ENCODE data around the gene MRPS35.
A peak's percentile ranks its signal among the peaks of the same experiment; 100 is the strongest.

Gene MRPS35

DNA sequence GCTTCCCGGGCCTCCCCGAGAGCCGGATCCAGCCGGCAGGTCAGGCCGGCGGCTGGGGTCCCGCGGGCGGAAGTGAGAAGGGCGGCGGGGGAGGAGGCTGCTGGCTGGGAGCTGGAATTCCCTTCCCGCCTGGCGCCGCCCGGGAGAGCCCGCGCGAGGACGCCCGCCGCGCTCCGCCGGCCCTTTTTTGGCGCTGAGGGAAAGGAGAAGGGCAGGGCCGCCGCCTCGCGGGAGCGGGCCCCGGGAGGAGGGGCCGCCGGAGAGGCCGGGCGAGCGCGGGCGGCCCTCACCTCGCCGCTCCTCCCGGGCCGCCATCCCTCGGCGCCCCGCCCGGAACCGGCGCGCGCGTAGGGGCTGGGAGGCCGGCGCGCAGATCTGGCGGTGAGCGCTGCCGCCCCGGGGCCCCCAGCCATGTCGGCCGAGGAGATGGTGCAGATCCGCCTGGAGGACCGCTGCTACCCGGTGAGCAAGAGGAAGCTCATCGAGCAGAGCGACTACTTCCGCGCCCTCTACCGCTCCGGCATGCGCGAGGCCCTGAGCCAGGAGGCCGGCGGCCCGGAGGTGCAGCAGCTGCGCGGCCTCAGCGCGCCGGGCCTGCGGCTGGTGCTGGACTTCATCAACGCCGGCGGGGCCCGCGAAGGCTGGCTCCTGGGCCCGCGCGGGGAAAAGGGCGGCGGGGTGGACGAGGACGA, 69.4 kb downstream of the MRPS35 start, which contains the start of the genes KLHL42 and MANSC4 (continued):
- TF ChIP-seq, protein P1, sequence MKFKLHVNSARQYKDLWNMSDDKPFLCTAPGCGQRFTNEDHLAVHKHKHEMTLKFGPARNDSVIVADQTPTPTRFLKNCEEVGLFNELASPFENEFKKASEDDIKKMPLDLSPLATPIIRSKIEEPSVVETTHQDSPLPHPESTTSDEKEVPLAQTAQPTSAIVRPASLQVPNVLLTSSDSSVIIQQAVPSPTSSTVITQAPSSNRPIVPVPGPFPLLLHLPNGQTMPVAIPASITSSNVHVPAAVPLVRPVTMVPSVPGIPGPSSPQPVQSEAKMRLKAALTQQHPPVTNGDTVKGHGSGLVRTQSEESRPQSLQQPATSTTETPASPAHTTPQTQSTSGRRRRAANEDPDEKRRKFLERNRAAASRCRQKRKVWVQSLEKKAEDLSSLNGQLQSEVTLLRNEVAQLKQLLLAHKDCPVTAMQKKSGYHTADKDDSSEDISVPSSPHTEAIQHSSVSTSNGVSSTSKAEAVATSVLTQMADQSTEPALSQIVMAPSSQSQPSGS (tag by site-specific recombination; IDR thresholded peaks at IDR 0.05; ENCODE audit: low read depth): no peak
- no peak for TF ChIP-seq SCRT2 (tag by site-specific recombination; IDR thresholded peaks at IDR 0.05)
- no peak for TF ChIP-seq ZNF843 (tag by site-specific recombination; IDR thresholded peaks at IDR 0.05)
- TF ChIP-seq, protein P2, sequence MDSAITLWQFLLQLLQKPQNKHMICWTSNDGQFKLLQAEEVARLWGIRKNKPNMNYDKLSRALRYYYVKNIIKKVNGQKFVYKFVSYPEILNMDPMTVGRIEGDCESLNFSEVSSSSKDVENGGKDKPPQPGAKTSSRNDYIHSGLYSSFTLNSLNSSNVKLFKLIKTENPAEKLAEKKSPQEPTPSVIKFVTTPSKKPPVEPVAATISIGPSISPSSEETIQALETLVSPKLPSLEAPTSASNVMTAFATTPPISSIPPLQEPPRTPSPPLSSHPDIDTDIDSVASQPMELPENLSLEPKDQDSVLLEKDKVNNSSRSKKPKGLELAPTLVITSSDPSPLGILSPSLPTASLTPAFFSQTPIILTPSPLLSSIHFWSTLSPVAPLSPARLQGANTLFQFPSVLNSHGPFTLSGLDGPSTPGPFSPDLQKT (IDR thresholded peaks at IDR 0.05; ENCODE audit: borderline replicate concordance, low read depth, low read length): no peak
- TF ChIP-seq RBAK (tag by site-specific recombination; IDR thresholded peaks at IDR 0.05): no peak
- 0 out of 2 replicates have a peak, but pooled peaks have one; percentile 21 for TF ChIP-seq ZIC2 (tag by site-specific recombination; IDR thresholded peaks at IDR 0.05)
- no peak for TF ChIP-seq BCL11A (tag by site-specific recombination; IDR thresholded peaks at IDR 0.05; ENCODE audit: low read depth)
- TF ChIP-seq REPIN1 (tag by site-specific recombination; IDR thresholded peaks at IDR 0.05; ENCODE audit: low read depth): no peak
- no peak for TF ChIP-seq ZBTB7A (tag by site-specific recombination; IDR thresholded peaks at IDR 0.05; ENCODE audit: low read depth)
- TF ChIP-seq, protein P3, sequence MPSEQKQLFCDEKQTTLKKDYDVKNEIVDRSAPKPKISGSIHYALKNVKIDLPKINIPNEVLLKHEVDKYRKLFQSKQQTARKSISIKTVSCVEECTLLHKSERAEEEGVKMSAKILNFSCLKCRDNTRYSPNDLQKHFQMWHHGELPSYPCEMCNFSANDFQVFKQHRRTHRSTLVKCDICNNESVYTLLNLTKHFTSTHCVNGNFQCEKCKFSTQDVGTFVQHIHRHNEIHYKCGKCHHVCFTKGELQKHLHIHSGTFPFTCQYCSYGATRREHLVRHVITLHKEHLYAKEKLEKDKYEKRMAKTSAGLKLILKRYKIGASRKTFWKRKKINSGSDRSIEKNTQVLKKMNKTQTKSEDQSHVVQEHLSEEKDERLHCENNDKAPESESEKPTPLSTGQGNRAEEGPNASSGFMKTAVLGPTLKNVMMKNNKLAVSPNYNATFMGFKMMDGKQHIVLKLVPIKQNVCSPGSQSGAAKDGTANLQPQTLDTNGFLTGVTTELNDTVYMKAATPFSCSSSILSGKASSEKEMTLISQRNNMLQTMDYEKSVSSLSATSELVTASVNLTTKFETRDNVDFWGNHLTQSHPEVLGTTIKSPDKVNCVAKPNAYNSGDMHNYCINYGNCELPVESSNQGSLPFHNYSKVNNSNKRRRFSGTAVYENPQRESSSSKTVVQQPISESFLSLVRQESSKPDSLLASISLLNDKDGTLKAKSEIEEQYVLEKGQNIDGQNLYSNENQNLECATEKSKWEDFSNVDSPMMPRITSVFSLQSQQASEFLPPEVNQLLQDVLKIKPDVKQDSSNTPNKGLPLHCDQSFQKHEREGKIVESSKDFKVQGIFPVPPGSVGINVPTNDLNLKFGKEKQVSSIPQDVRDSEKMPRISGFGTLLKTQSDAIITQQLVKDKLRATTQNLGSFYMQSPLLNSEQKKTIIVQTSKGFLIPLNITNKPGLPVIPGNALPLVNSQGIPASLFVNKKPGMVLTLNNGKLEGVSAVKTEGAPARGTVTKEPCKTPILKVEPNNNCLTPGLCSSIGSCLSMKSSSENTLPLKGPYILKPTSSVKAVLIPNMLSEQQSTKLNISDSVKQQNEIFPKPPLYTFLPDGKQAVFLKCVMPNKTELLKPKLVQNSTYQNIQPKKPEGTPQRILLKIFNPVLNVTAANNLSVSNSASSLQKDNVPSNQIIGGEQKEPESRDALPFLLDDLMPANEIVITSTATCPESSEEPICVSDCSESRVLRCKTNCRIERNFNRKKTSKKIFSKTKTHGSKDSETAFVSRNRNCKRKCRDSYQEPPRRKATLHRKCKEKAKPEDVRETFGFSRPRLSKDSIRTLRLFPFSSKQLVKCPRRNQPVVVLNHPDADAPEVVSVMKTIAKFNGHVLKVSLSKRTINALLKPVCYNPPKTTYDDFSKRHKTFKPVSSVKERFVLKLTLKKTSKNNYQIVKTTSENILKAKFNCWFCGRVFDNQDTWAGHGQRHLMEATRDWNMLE (tag by site-specific recombination; conservative IDR thresholded peaks at IDR 0.05; ENCODE audit: low read depth): no peak
- TF ChIP-seq, protein P4, sequence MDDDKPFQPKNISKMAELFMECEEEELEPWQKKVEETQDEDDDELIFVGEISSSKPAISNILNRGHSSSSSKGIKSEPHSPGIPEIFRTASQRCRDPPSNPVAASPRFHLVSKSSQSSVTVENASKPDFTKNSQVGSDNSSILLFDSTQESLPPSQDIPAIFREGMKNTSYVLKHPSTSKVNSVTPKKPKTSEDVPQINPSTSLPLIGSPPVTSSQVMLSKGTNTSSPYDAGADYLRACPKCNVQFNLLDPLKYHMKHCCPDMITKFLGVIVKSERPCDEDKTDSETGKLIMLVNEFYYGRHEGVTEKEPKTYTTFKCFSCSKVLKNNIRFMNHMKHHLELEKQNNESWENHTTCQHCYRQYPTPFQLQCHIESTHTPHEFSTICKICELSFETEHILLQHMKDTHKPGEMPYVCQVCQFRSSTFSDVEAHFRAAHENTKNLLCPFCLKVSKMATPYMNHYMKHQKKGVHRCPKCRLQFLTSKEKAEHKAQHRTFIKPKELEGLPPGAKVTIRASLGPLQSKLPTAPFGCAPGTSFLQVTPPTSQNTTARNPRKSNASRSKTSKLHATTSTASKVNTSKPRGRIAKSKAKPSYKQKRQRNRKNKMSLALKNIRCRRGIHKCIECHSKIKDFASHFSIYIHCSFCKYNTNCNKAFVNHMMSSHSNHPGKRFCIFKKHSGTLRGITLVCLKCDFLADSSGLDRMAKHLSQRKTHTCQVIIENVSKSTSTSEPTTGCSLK (tag by site-specific recombination; IDR thresholded peaks at IDR 0.05): no peak
- TF ChIP-seq OVOL3 (tag by site-specific recombination; IDR thresholded peaks at IDR 0.05): 0 out of 2 replicates have a peak, but pooled peaks have one; percentile 15
- peak; percentile 46; the same call in 1 of the 2 replicates for TF ChIP-seq ZNF561 (tag by site-specific recombination; IDR thresholded peaks at IDR 0.05; ENCODE audit: borderline replicate concordance)
- TF ChIP-seq, protein P5, sequence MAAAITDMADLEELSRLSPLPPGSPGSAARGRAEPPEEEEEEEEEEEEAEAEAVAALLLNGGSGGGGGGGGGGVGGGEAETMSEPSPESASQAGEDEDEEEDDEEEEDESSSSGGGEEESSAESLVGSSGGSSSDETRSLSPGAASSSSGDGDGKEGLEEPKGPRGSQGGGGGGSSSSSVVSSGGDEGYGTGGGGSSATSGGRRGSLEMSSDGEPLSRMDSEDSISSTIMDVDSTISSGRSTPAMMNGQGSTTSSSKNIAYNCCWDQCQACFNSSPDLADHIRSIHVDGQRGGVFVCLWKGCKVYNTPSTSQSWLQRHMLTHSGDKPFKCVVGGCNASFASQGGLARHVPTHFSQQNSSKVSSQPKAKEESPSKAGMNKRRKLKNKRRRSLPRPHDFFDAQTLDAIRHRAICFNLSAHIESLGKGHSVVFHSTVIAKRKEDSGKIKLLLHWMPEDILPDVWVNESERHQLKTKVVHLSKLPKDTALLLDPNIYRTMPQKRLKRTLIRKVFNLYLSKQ (tag by site-specific recombination; IDR thresholded peaks at IDR 0.05; ENCODE audit: borderline replicate concordance): no peak
- TF ChIP-seq, protein P6, sequence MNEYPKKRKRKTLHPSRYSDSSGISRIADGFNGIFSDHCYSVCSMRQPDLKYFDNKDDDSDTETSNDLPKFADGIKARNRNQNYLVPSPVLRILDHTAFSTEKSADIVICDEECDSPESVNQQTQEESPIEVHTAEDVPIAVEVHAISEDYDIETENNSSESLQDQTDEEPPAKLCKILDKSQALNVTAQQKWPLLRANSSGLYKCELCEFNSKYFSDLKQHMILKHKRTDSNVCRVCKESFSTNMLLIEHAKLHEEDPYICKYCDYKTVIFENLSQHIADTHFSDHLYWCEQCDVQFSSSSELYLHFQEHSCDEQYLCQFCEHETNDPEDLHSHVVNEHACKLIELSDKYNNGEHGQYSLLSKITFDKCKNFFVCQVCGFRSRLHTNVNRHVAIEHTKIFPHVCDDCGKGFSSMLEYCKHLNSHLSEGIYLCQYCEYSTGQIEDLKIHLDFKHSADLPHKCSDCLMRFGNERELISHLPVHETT (tag by site-specific recombination; IDR thresholded peaks at IDR 0.05): no peak
- no peak for TF ChIP-seq ZNF221 (tag by site-specific recombination; IDR thresholded peaks at IDR 0.05; ENCODE audit: borderline replicate concordance)
- TF ChIP-seq EGR2 (tag by site-specific recombination; IDR thresholded peaks at IDR 0.05; ENCODE audit: low read depth): no peak
- no peak for TF ChIP-seq ZNF146 (tag by site-specific recombination; IDR thresholded peaks at IDR 0.05)
- peak; percentile 43 for TF ChIP-seq SP2 (tag by site-specific recombination; IDR thresholded peaks at IDR 0.05)
- TF ChIP-seq, protein P7, sequence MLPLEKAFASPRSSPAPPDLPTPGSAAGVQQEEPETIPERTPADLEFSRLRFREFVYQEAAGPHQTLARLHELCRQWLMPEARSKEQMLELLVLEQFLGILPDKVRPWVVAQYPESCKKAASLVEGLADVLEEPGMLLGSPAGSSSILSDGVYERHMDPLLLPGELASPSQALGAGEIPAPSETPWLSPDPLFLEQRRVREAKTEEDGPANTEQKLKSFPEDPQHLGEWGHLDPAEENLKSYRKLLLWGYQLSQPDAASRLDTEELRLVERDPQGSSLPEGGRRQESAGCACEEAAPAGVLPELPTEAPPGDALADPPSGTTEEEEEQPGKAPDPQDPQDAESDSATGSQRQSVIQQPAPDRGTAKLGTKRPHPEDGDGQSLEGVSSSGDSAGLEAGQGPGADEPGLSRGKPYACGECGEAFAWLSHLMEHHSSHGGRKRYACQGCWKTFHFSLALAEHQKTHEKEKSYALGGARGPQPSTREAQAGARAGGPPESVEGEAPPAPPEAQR (tag by site-specific recombination; IDR thresholded peaks at IDR 0.05): no peak
- TF ChIP-seq, protein P8, sequence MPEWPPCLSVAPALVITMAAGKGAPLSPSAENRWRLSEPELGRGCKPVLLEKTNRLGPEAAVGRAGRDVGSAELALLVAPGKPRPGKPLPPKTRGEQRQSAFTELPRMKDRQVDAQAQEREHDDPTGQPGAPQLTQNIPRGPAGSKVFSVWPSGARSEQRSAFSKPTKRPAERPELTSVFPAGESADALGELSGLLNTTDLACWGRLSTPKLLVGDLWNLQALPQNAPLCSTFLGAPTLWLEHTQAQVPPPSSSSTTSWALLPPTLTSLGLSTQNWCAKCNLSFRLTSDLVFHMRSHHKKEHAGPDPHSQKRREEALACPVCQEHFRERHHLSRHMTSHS (tag by site-specific recombination; IDR thresholded peaks at IDR 0.05): no peak
- TF ChIP-seq ZNF514 (tag by site-specific recombination; IDR thresholded peaks at IDR 0.05): no peak
- no peak for TF ChIP-seq ZNF2 (tag by site-specific recombination; IDR thresholded peaks at IDR 0.05)
- TF ChIP-seq ZNF571 (tag by site-specific recombination; IDR thresholded peaks at IDR 0.05): no peak

Data from HEK293 (cell line).